Measurements from ENCODE around the gene RAB10. TPM values are rescaled to one million over a fixed set of nuclear protein-coding genes. Genes with fewer than 3 reads are reported as not detected.
A peak's percentile ranks its signal among the peaks of the same experiment; 100 is the strongest.

Gene RAB10
- total and polyA plus RNA-seq, 7 donors: 57.1 to 116 (median 92.0) TPM

- peak overlapping the region; percentile 51 to 68 (median 59) for H3K4me3 ChIP-seq
- WGBS, 2 donors: 2% methylated on average over 114 of the region's 114 CpGs
- no peaks in the 10 kb centered on the region for H3K9me3 ChIP-seq
- H3K36me3 ChIP-seq: no peaks in the 10 kb centered on the region
- DNase-seq: peak; percentile 92
- TF ChIP-seq CTCF (IDR thresholded peaks at IDR 0.05) (peak in 1 of 4 experiments; percentile 61), POLR2AphosphoS5 (IDR thresholded peaks at IDR 0.05) (peak in 1 of 4 donors; percentile 19), POLR2A (IDR thresholded peaks at IDR 0.05) (no peak)
- no peaks in the 10 kb centered on the region for H3K27me3 ChIP-seq
- H3K4me1 ChIP-seq: peaks cover 0 to 10% (median 8%) of the 10 kb centered on the region in 4 donors
- H3K27ac ChIP-seq: peak overlapping the region; percentile 66 to 75 (median 72)
- intact Hi-C loops (cut with DNase I): no loop called here
These were observed 150.8 kb downstream of the RAB10 start for GRCh38 chr2:26184555-26185303.

- peaks cover 0 to 10% (median 8%) of the 10 kb centered on the region in 4 donors for H3K4me1 ChIP-seq
- no peaks in the 10 kb centered on the region for H3K9me3 ChIP-seq
- DNase-seq: peak; percentile 74
- peak overlapping the region; percentile 66 to 75 (median 72) for H3K27ac ChIP-seq
- 50 to 55% methylated on average over 20 of the region's 20 CpGs for WGBS, 2 donors
- intact Hi-C loops (cut with DNase I): no loop called here
- no peak for TF ChIP-seq EP300 (IDR thresholded peaks at IDR 0.05)
- no peak for TF ChIP-seq POLR2A (IDR thresholded peaks at IDR 0.05)
- no peak for TF ChIP-seq POLR2AphosphoS5 (IDR thresholded peaks at IDR 0.05)
- no peak for TF ChIP-seq CTCF (IDR thresholded peaks at IDR 0.05)
- H3K36me3 ChIP-seq: peaks cover 0 to 6% (median 1%) of the 10 kb centered on the region in 4 donors
- no peaks in the 10 kb centered on the region for H3K27me3 ChIP-seq
- peak overlapping the region; percentile 51 to 68 (median 59) for H3K4me3 ChIP-seq
These were observed 151.5 kb downstream of the RAB10 start for GRCh38 chr2:26185304-26185928.

- intact Hi-C loops (cut with DNase I): no loop called here
- Histone ChIP-seq H3K4me1 (peaks cover 0 to 10% (median 8%) of the 10 kb centered on the region in 4 donors), H3K9me3 (no peaks in the 10 kb centered on the region), H3K36me3 (peaks cover 0 to 13% (median 4%) of the 10 kb centered on the region in 4 donors), H3K27me3 (no peaks in the 10 kb centered on the region), H3K4me3 (peak overlapping the region in 2 of 4 donors; percentile 65 to 68), H3K27ac (peak overlapping the region in 2 of 4 donors; percentile 68 to 75)
- peak; percentile 64 for DNase-seq
- WGBS, 2 donors: 80 to 90% methylated on average over 16 of the region's 16 CpGs
- no peak for TF ChIP-seq POLR2AphosphoS5 (IDR thresholded peaks at IDR 0.05)
- TF ChIP-seq EP300 (IDR thresholded peaks at IDR 0.05): no peak
- TF ChIP-seq CTCF (IDR thresholded peaks at IDR 0.05): no peak
- no peak for TF ChIP-seq POLR2A (IDR thresholded peaks at IDR 0.05)
These were observed 152.3 kb downstream of the RAB10 start for GRCh38 chr2:26185954-26186770.

Small RNA genes within 50 kb of the gene (small RNA-seq; reads per million reads assigned to genes)
- 0 reads per million in 3 donors for gene RNU6-942P
- gene UQCRHP2: 0 reads per million in 3 donors

Other genes with a start within 250 kb of the RAB10 start
- 10 to 100 TPM; 10.7 to 15.5 (median 14.4) TPM for gene ASXL2, start 155.6 kb upstream of the RAB10 start, total RNA-seq
- gene ASXL2, start 155.6 kb upstream of the RAB10 start, polyA plus RNA-seq: 1 to 10 TPM; 1.8 to 7.1 (median 2.5) TPM
- gene KIF3C, start 51.6 kb upstream of the RAB10 start, total RNA-seq: 10 to 100 TPM in 1 of 4 donors, 1 to 10 TPM in 3; 5.7 to 12.5 (median 8.1) TPM
- 1 to 10 TPM in 2 of 3 donors, under 1 TPM in 1; 0.69 to 3.4 (median 1.8) TPM for gene KIF3C, start 51.6 kb upstream of the RAB10 start, polyA plus RNA-seq
- 1 to 10 TPM; 1.1 to 4.4 (median 2.1) TPM for gene GAREM2, start 139.0 kb downstream of the RAB10 start, total RNA-seq
- 10 to 100 TPM in 1 of 3 donors, 1 to 10 TPM in 2; 2.1 to 11.6 (median 2.4) TPM for gene GAREM2, start 139.0 kb downstream of the RAB10 start, polyA plus RNA-seq
- 100 to 1,000 TPM; 110 to 137 (median 118) TPM for gene HADHA, start 210.5 kb downstream of the RAB10 start, total RNA-seq
- 100 to 1,000 TPM in 2 of 3 donors, 10 to 100 TPM in 1; 96.7 to 148 (median 126) TPM for gene HADHA, start 210.5 kb downstream of the RAB10 start, polyA plus RNA-seq
- gene HADHB, start 210.9 kb downstream of the RAB10 start, total RNA-seq: 100 to 1,000 TPM in 3 of 4 donors, 10 to 100 TPM in 1; 82.8 to 147 (median 119) TPM
- gene HADHB, start 210.9 kb downstream of the RAB10 start, polyA plus RNA-seq: 100 to 1,000 TPM in 2 of 3 donors, 10 to 100 TPM in 1; 93.3 to 212 (median 120) TPM